ENCODE measurements around the gene LARGE1. TPM values are rescaled to one million over a fixed set of nuclear protein-coding genes. Genes with fewer than 3 reads are reported as not detected.

LARGE1 gene
- total and polyA plus RNA-seq, 10 donors, result 1.9 to 35.8 (median 22.8) TPM

DNA sequence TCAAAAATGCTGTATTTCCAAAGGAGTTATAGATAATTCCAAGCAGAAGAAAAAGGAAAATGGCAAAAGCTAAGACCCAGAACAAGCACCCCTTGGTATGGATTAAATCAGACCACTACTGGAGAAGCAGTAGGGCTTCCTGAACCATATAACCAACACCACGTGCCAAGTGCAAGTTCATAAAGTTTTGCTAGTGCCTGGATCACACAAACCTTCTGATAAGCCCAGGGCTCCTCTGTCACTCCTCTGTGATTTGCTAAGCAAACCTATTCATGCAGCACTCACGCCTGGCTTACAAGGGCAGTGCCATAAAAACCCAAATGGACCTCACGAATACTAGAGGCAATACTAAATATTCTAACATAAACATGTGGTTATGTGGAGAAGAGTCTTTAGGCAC is 13.3 kb downstream of the LARGE1 start:
- 77 to 85% (median 81%) methylated on average over 3 of the region's 3 CpGs for WGBS, 5 donors
- Histone ChIP-seq H3K4me3 (no peak overlapping the region), H3K27me3 (replicated peaks in 1 of 7) (no peaks in the 10 kb centered on the region), H3K9me3 (no peaks in the 10 kb centered on the region), H3K36me3 (no peaks in the 10 kb centered on the region), H3K27ac (no peak overlapping the region), H3K4me1 (no peaks in the 10 kb centered on the region)
- no peak for TF ChIP-seq POLR2A (IDR thresholded peaks at IDR 0.05)
- TF ChIP-seq, protein P1, sequence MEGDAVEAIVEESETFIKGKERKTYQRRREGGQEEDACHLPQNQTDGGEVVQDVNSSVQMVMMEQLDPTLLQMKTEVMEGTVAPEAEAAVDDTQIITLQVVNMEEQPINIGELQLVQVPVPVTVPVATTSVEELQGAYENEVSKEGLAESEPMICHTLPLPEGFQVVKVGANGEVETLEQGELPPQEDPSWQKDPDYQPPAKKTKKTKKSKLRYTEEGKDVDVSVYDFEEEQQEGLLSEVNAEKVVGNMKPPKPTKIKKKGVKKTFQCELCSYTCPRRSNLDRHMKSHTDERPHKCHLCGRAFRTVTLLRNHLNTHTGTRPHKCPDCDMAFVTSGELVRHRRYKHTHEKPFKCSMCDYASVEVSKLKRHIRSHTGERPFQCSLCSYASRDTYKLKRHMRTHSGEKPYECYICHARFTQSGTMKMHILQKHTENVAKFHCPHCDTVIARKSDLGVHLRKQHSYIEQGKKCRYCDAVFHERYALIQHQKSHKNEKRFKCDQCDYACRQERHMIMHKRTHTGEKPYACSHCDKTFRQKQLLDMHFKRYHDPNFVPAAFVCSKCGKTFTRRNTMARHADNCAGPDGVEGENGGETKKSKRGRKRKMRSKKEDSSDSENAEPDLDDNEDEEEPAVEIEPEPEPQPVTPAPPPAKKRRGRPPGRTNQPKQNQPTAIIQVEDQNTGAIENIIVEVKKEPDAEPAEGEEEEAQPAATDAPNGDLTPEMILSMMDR (IDR thresholded peaks at IDR 0.05 in 8 of 11, conservative IDR thresholded peaks at IDR 0.05 in 3 of 11), result no peak
- TF ChIP-seq POLR2AphosphoS5 (IDR thresholded peaks at IDR 0.05), result no peak
- intact Hi-C loops (cut with DNase I; ENCODE audit: low total_unique reads), result no loop called here
- no peak for DNase-seq

DNA sequence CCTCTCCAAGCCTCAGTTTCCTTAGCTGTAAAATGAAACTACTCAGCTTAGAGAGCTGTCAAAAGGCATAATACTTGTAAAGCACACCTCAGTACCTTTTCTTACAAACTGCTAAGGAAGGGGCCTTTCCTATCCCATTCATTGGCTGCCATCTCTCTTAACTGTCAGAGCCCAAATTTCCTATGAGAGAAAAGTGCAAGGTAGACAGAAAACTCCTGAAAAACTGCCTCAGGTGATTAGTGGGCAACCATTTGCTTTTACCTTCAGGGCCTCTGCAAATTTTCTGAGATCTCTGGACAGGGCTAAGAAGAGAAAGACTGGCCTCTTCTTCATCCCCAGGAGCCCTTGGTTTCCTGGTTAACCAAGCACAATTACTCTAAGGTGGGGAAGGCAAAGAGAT is 13.8 kb downstream of the LARGE1 start:
- no peak overlapping the region for H3K27ac ChIP-seq
- TF ChIP-seq, protein P1 (IDR thresholded peaks at IDR 0.05 in 8 of 11, conservative IDR thresholded peaks at IDR 0.05 in 3 of 11), result no peak
- TF ChIP-seq POLR2A (IDR thresholded peaks at IDR 0.05) (no peak), POLR2AphosphoS5 (IDR thresholded peaks at IDR 0.05) (no peak)
- H3K36me3 ChIP-seq, result no peaks in the 10 kb centered on the region
- no peak for DNase-seq
- H3K4me1 ChIP-seq, result no peaks in the 10 kb centered on the region
- intact Hi-C loops (cut with DNase I; ENCODE audit: low total_unique reads), result no loop called here
- H3K27me3 ChIP-seq (replicated peaks in 1 of 7), result no peaks in the 10 kb centered on the region
- no peak overlapping the region for H3K4me3 ChIP-seq
- no peaks in the 10 kb centered on the region for H3K9me3 ChIP-seq

DNA sequence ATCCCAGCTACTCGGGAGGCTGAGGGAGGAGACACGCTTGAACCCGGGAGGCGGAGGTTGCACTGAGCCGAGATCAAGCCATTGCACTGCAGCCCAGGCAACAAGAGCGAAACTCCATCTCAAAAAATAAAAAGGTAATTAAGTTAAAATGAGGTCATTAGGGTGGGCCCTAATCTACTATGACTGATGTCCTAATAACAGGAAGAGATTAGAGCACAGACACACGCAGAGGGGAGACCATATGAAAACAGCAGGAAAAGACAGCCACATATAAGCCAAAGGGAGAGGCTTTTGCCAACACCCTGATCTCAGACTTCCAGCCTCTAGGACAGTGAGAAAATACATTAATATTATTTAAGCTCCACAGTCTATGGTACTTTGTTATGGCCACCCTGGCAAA is 17.3 kb downstream of the LARGE1 start:
- 80 to 87% (median 86%) methylated on average over 7 of the region's 7 CpGs for WGBS, 5 donors
- H3K27ac ChIP-seq, result no peak overlapping the region

DNA sequence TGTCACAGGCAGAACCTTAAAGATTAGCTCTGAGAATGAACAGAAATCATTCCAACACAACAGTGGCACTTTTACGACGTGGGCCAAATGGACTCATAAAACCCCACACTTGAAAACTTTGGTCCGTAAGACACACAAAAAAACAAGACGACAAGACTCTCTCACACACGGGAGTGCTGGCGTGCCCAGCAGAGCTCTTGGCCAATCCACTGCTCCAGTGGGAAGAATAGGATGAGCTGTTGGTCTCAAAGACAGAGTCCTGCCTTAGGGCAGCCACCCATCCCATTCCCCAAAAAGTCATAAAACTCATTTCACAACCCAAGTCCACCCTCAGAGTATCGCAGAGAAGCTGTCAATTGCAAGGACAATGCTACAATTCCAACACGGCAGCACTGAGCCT is 18.2 kb downstream of the LARGE1 start:
- Histone ChIP-seq H3K27me3 (replicated peaks in 1 of 7) (no peaks in the 10 kb centered on the region), H3K9me3 (no peaks in the 10 kb centered on the region), H3K27ac (no peak overlapping the region), H3K4me3 (no peak overlapping the region), H3K36me3 (no peaks in the 10 kb centered on the region), H3K4me1 (peaks cover 0 to 12% (median 4%) of the 10 kb centered on the region in 6 donors)
- TF ChIP-seq, protein P1 (IDR thresholded peaks at IDR 0.05 in 8 of 11, conservative IDR thresholded peaks at IDR 0.05 in 3 of 11), result no peak
- no peak for TF ChIP-seq POLR2A (IDR thresholded peaks at IDR 0.05)
- no peak for TF ChIP-seq POLR2AphosphoS5 (IDR thresholded peaks at IDR 0.05)
- intact Hi-C loops (cut with DNase I; ENCODE audit: low total_unique reads), result no loop called here
- WGBS, 5 donors, result 84 to 93% (median 87%) methylated on average over 8 of the region's 8 CpGs
- no peak for DNase-seq

More for the DNA sequence above, 17.3 kb downstream of the LARGE1 start:
- Histone ChIP-seq H3K9me3 (no peaks in the 10 kb centered on the region), H3K27me3 (replicated peaks in 1 of 7) (no peaks in the 10 kb centered on the region), H3K4me3 (no peak overlapping the region), H3K4me1 (peaks cover 0 to 3% (median 0%) of the 10 kb centered on the region in 6 donors), H3K36me3 (no peaks in the 10 kb centered on the region)
- no peak for DNase-seq
- TF ChIP-seq POLR2AphosphoS5 (IDR thresholded peaks at IDR 0.05) (no peak), POLR2A (IDR thresholded peaks at IDR 0.05) (no peak)
- TF ChIP-seq, protein P1 (IDR thresholded peaks at IDR 0.05 in 8 of 11, conservative IDR thresholded peaks at IDR 0.05 in 3 of 11), result no peak
- intact Hi-C loops (cut with DNase I; ENCODE audit: low total_unique reads), result no loop called here
